Right atrium auricular region (tissue), 2 donors: ENCODE data around the gene UBE2E2. TPM values are rescaled to one million over a fixed set of nuclear protein-coding genes. Genes with fewer than 3 reads are reported as not detected.

Source experiments
- DNase-seq: peaks from one replicate; pipeline ENCODE4 v3.0.0-alpha.2; 2019; ENCODE audit warnings: low spot score
- H3K27ac ChIP-seq, 2 donors: fragments of 200-600 bp; sonication (generic); 1 replicate in 1 of 2; 2 replicates in 1 of 2; pipeline ENCODE4 v1.5.1; 2016 to 2019
- H3K27me3 ChIP-seq, 2 donors: fragments of 200-600 bp; sonication (generic); one replicate each; pipeline versions ENCODE4 v1.5.1 to v1.6.0; 2017 to 2019
- H3K36me3 ChIP-seq: fragments of 200-600 bp; sonication (generic); one replicate; pipeline ENCODE4 v1.5.1; 2016
- H3K4me1 ChIP-seq, 2 donors: fragments of 200-600 bp; sonication (generic); one replicate each; pipeline versions ENCODE4 v1.5.1 to v1.6.0; 2017 to 2019
- H3K4me3 ChIP-seq, 2 donors: fragments of 200-600 bp; sonication (generic); 1 replicate in 1 of 2; 2 replicates in 1 of 2; pipeline ENCODE4 v1.5.1; 2017 to 2019; ENCODE audit warnings: mild to moderate bottlenecking in 1 of 2, moderate library complexity in 1 of 2
- H3K9me3 ChIP-seq, 2 donors: fragments of 200-600 bp; sonication (generic); one replicate each; pipeline ENCODE4 v1.5.1; 2019
- total RNA-seq, 2 donors: library from RNA; depleted of rRNA; stranded (reverse); fragments of >200 nt; gene quantifications; one replicate each; pipeline ENCODE4 v1.1.0, GENCODE V29; 2016
- TF ChIP-seq, protein P1 (sequence below), 2 donors: fragments of 200-600 bp; sonication (generic); IDR thresholded peaks; one replicate each; pipeline ENCODE4 v1.5.1; 2019; ENCODE audit warnings: antibody characterized with exemption in 2 of 2

Gene UBE2E2
- total RNA-seq, result 10 to 100 TPM; 31.0 to 36.7 TPM

- Histone ChIP-seq H3K27me3 (no peaks in the 10 kb centered on the region), H3K4me1 (peaks cover 0 to 17% of the 10 kb centered on the region in 2 donors), H3K9me3 (no peaks in the 10 kb centered on the region), H3K4me3 (peak within 1 kb of the TSS; percentile 73 to 96), H3K27ac (peak within 1 kb of the TSS; percentile 84 to 92), H3K36me3 (no peaks in the 10 kb centered on the region)
- peak; percentile 64 for DNase-seq
- TF ChIP-seq, protein P1, sequence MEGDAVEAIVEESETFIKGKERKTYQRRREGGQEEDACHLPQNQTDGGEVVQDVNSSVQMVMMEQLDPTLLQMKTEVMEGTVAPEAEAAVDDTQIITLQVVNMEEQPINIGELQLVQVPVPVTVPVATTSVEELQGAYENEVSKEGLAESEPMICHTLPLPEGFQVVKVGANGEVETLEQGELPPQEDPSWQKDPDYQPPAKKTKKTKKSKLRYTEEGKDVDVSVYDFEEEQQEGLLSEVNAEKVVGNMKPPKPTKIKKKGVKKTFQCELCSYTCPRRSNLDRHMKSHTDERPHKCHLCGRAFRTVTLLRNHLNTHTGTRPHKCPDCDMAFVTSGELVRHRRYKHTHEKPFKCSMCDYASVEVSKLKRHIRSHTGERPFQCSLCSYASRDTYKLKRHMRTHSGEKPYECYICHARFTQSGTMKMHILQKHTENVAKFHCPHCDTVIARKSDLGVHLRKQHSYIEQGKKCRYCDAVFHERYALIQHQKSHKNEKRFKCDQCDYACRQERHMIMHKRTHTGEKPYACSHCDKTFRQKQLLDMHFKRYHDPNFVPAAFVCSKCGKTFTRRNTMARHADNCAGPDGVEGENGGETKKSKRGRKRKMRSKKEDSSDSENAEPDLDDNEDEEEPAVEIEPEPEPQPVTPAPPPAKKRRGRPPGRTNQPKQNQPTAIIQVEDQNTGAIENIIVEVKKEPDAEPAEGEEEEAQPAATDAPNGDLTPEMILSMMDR (IDR thresholded peaks at IDR 0.05), result no peak
Measured at GRCh38 chr3:23202921-23203707, at the start of gene UBE2E2. TSS of gene UBE2E2 (plus strand) at chr3:23203327.

GRCh38 chr3:23153436-23153835, 49.7 kb upstream of the UBE2E2 start:
- Histone ChIP-seq H3K36me3 (no peaks in the 10 kb centered on the region), H3K4me1 (no peaks in the 10 kb centered on the region), H3K27ac (no peak overlapping the region), H3K4me3 (no peak overlapping the region), H3K27me3 (no peaks in the 10 kb centered on the region), H3K9me3 (no peaks in the 10 kb centered on the region)
- TF ChIP-seq, protein P1 (IDR thresholded peaks at IDR 0.05), result no peak
- no peak for DNase-seq

- Histone ChIP-seq H3K27me3 (no peaks in the 10 kb centered on the region), H3K36me3 (no peaks in the 10 kb centered on the region), H3K4me3 (no peak overlapping the region), H3K27ac (no peak overlapping the region), H3K9me3 (no peaks in the 10 kb centered on the region), H3K4me1 (no peaks in the 10 kb centered on the region)
- TF ChIP-seq, protein P1 (IDR thresholded peaks at IDR 0.05), result no peak
- no peak for DNase-seq
Measured at GRCh38 chr3:23157331-23157730, 45.8 kb upstream of the UBE2E2 start.

DNA sequence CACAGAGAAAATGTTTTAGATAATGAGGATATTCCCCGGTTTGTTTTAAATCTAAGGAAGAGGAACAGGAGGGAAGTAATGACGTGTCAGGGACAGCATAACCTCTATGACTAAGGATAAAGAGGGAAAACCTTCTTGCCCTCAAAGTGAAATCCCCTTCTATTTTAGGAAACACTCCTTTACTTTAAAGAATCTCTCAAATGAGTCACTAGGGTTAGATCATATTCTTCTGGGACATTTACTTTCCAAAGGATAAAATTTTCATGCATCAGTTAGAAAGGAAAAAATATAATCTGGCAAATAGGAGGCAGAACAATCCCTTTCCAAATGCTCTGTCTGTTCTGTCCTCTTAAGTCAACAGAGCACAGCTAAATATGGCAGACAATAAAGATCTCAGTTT, 43.2 kb upstream of the UBE2E2 start:
- Histone ChIP-seq H3K4me3 (no peak overlapping the region), H3K27ac (no peak overlapping the region), H3K27me3 (no peaks in the 10 kb centered on the region), H3K36me3 (no peaks in the 10 kb centered on the region), H3K9me3 (no peaks in the 10 kb centered on the region), H3K4me1 (no peaks in the 10 kb centered on the region)
- no peak for DNase-seq
- TF ChIP-seq, protein P1 (IDR thresholded peaks at IDR 0.05), result no peak

- Histone ChIP-seq H3K9me3 (no peaks in the 10 kb centered on the region), H3K4me1 (no peaks in the 10 kb centered on the region), H3K27ac (no peak overlapping the region), H3K4me3 (no peak overlapping the region), H3K27me3 (no peaks in the 10 kb centered on the region), H3K36me3 (no peaks in the 10 kb centered on the region)
- DNase-seq, result no peak
- TF ChIP-seq, protein P1 (IDR thresholded peaks at IDR 0.05), result no peak
Measured at GRCh38 chr3:23161308-23161707, 41.8 kb upstream of the UBE2E2 start.
